Hypothalamus (tissue), 51 donors: Measurements from ENCODE around the gene RAD23A.
A peak's percentile ranks its signal among the peaks of the same experiment; 100 is the strongest.
"Not testable (repeated sequence)": the region's sequence is repeated elsewhere in the genome, so short reads cannot be mapped to it uniquely, and the experiment has no call there.

Source experiments
- DNase-seq, 51 donors: peaks; one replicate each; lab custom pipeline; 2025; lab: John Stamatoyannopoulos, UW

Gene RAD23A

GRCh38 chr19:12953138-12953798 is 7.6 kb downstream of the RAD23A start:
- DNase-seq: peak in 38 of 51 donors; percentile 4 to 75 (median 44)

- no peak for DNase-seq
These were observed 8.3 kb downstream of the RAD23A start for GRCh38 chr19:12953799-12954611.

DNA sequence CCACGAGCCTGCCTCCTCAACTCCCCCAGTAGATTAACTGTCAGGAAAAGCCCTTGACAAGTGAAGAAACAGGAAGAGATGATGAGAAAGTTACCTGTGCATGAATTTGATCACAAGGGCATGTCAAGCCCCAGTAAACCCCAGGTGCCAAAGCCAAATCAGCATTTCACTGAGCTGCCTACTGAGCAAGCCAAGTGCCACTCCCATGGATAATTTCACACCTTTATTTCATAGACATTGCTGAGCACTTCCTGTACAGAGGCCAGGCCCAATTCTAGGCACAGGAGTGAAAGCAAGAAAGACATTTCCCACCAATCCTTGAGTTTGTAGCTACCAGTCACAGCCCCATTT is 8.9 kb downstream of the RAD23A start:
- no peak for DNase-seq

GRCh38 chr19:12955575-12955974 is 9.9 kb downstream of the RAD23A start:
- not testable (repeated sequence) for DNase-seq

DNA sequence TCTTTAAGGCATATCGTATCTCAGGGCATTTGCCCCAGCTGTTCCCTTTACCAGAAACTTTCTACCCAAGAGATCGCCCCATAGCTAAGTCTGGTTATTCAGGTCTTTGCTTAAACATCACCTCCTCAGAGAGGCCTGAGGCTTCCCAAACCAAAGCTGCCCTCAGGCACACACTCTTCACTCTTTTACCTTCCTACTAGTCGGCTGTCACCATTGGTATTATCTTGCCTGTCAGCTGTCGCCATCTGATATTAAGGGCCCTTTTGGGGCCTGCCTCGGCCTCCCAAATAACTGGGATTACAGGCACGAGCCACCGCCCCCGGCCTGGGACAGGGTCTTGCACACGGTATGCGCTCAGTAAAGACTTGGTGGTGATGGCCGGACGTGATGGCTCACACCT is 10.3 kb downstream of the RAD23A start:
- DNase-seq: no peak

- DNase-seq: peak in 42 of 51 donors; percentile 22 to 74 (median 49)
These were observed 11.1 kb downstream of the RAD23A start, which contains the start of gene GADD45GIP1 for GRCh38 chr19:12956446-12957388. GADD45GIP1 (minus strand) TSS chr19:12957223; CDS start chr19:12957212, 11 bp downstream.

DNA sequence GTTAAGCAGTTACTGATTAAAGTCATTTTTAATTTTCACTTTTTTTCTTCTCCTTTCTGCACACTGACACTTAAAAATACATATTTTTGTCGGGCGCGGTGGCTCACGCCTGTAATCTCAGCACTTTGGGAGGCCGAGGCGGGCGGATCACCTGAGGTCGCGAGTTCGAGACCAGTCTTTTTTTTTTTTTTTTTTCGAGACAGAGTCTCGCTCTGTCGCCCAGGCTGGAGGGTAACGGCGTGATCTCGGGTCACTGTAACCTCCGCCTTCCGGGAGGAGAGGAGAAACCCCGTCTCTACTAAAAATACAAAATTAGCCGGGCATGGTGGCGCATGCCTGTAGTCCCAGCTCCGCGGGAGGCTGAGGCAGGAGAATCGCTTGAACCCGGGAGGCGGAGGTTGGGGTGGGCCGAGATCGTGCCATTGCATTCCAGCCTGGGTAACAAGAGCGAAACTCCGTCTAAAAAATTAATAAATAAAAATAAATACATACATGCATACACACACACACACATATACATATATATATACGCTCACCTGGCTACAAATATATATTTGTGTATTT is 11.8 kb downstream of the RAD23A start:
- DNase-seq: not testable (repeated sequence)

GRCh38 chr19:12959481-12959880 is 13.8 kb downstream of the RAD23A start:
- DNase-seq: no peak

DNA sequence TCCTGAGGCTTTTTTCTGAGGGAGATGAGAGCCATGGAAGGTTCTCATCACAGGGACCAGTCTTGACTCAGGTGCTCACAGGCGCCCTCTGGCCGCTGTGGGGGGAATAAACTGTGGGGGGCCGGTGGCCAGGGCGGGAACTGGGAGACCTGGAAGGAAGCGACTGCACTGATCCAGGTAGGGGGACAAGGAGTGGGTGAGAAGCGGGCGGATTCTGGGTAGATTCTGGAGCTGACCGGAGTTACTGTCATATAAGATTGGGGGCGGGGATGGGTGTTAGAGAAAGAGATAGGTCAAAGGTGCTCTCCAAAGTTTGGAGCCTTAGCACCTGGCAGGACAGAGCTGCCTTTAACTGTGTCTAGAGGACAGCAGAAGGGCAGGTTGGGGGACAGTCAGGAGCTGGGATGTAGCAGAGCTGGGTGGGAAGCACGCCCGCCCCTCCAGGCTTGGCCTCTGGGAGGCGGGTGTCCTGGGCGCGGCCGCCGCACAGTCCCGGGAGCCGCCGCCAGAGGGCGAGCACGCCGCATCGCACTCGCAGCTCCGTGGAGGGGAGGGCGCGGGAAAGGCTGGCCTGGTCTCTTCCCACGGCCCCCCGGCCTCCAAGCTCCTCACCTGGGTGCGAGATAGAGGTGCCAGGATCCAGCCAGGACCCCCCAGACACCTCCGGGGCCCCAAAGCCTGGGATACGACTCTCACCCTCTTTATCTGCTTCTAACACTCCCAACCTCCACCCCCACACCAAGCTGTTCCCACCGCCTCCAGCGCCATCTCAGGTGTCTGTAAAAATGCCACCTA is 19.6 kb downstream of the RAD23A start:
- peak in 49 of 51 donors; percentile 11 to 86 (median 61) for DNase-seq

GRCh38 chr19:12965812-12966135 is 20.1 kb downstream of the RAD23A start:
- DNase-seq: no peak

DNA sequence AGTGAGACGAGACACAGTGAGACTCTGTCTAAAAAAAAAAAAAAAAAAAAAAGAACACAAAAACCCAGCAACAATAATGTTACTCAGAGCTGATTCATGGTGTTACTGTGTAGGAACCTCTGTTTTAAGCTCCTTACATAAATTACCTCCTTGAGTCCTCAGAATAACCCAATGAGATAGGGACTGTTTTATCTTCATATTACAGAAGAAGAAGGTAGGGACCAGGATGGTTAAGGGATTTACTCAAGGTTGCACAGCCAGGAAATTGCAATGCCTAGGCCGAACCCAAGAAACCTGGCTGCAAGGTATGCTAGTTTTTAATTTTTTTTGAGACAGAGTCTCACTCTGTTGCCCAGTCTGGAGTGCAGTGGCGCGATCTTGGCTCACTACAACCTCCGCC is 22.2 kb downstream of the RAD23A start:
- DNase-seq: no peak

DNA sequence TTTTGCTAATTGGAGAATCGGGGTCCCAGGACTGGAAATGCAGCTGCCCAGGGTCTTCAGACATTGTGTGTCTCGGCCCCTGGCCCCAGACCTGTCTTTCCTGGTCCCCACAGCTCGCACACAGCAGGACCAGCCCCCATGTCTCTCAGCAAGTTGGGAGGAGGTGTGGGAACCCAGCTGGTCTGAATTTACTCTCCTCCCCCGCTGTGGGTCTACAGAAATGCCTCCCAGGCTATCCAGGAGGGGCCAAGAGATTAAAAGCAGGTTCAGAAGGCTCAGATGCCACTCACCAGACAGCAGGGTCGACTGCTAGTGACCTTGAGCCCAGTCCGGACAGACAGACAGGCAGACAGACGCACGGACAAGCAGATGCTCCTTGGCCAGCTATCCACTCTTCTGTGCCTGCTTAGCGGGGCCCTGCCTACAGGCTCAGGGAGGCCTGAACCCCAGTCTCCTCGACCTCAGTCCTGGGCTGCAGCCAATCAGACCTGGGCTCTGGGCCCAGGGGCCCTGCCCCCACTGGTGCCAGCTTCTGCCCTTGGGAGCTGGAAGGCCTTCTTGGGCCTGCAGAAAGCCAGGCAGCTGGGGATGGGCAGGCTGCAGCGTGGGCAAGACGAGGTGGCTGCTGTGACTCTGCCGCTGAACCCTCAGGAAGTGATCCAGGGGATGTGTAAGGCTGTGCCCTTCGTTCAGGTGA is 23.8 kb downstream of the RAD23A start, which contains the start of gene DAND5:
Gene DAND5 (plus strand): TSS at position 285 of the 697 bp plus-strand sequence. CDS start 85 bp downstream, at position 370.
- peak in 34 of 51 donors; percentile 5 to 78 (median 56) for DNase-seq

GRCh38 chr19:12970070-12970820 is 24.6 kb downstream of the RAD23A start:
- DNase-seq: no peak

DNA sequence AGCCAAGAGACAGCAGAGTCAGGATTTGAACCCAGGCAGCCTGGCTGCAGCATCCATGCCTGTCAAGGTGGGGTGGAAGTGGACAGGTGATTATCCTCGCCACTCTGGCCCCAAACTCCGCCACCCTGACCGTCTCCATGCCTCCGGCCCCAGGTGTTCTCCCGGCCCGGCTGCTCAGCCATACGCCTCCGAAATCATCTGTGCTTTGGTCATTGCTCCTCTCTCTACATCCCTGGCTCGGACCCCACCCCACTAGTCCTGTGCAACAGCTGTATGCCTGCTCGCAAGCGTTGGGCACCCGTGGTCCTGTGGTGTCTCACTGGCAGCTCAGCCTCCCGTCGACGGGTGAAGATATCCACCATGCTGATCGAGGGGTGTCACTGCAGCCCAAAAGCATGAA is 27.6 kb downstream of the RAD23A start:
- DNase-seq: no peak

GRCh38 chr19:12974301-12975220 is 28.9 kb downstream of the RAD23A start:
- no peak for DNase-seq

GRCh38 chr19:12975221-12975741 is 29.6 kb downstream of the RAD23A start:
- DNase-seq: no peak

GRCh38 chr19:12976109-12976508 is 30.4 kb downstream of the RAD23A start:
- not testable (repeated sequence) for DNase-seq
